K562 (cell line): ENCODE results near the gene RDH13. TPM values are rescaled to one million over a fixed set of nuclear protein-coding genes. Genes with fewer than 3 reads are reported as not detected.
"Not testable (repeated sequence)": the region's sequence is repeated elsewhere in the genome, so short reads cannot be mapped to it uniquely, and the experiment has no call there.

ENCODE experiments used
- ATAC-seq: fragments of 200-7000 bp; cut with Tn5 transposase; 3 replicates; pipeline ENCODE4 v1.9.1; 2020; ENCODE audit warnings: moderate library complexity
- BruUV-seq: library from RNA; stranded (reverse); fragments of 400-500 nt; replicated peaks from 2 replicates; lab custom pipeline; 2021; lab: Mats Ljungman, UMichigan
- CTCF ChIA-PET: fragments of 300-600 bp; formaldehyde crosslinking; extraction: SDS; loops from one replicate; lab custom pipeline; 2021; ENCODE audit warnings: low intra/inter-chr PET ratio; lab: Yijun Ruan, JAX
- POLR2A ChIA-PET: fragments of 300-600, 350-650 bp; sonication (Branson Sonifier 250); formaldehyde crosslinking; extraction: SDS; loops from one replicate; lab custom pipeline; 2021; ENCODE audit warnings: antibody characterized with exemption, inconsistent platforms; lab: Yijun Ruan, JAX
- DNase-seq, 4 experiments: peaks; one replicate each; pipeline versions ENCODE4 v3.0.0 to v3.0.0-alpha.2; 2011 to 2018; ENCODE audit warnings: low spot score in 3 of 4, mixed read lengths in 3 of 4; ENCODE audit errors: extremely low read depth in 1 of 4
- FAIRE-seq: peaks from 2 replicates; lab custom pipeline; 2011; peaks lifted over from hg19 to GRCh38; lab: Jason Lieb, UNC
- H2AFZ ChIP-seq: 2 replicates; pipeline ENCODE4 v1.6.0; 2011; ENCODE audit warnings: low read depth, low read length, control low read depth, inconsistent platforms
- H3K27ac ChIP-seq: fragments of 200-600 bp; 3 replicates; pipeline ENCODE4 v1.8.0; 2011; ENCODE audit warnings: low read depth, mild to moderate bottlenecking, control low read depth, inconsistent platforms, low read length, moderate library complexity, mixed read lengths; ENCODE audit errors: extremely low read depth
- H3K27me3 ChIP-seq, 2 experiments: fragments of 300-600 bp in 1 of 2; 2 replicates in 1 of 2; 3 replicates in 1 of 2; pipeline versions ENCODE4 v1.6.0 to v1.8.0; 2011; ENCODE audit warnings: inconsistent platforms in 2 of 2, low read length in 2 of 2, mild to moderate bottlenecking in 1 of 2, mixed read lengths in 1 of 2, moderate library complexity in 1 of 2; ENCODE audit not compliant: control insufficient read depth in 2 of 2, insufficient read depth in 2 of 2
- H3K36me3 ChIP-seq: fragments of 300-600 bp; 3 replicates; pipeline ENCODE4 v1.8.0; 2011; ENCODE audit warnings: mild to moderate bottlenecking, low read length, inconsistent platforms; ENCODE audit not compliant: control insufficient read depth, insufficient read depth
- H3K4me1 ChIP-seq, 2 experiments: fragments of 200-600 bp in 1 of 2; replicated peaks in 1 of 2; 2 replicates in 1 of 2; 3 replicates in 1 of 2; pipeline versions ENCODE4 v1.5.1 to v1.8.0; 2011; ENCODE audit warnings: inconsistent platforms in 2 of 2, low read length in 2 of 2, mild to moderate bottlenecking in 1 of 2, mixed read lengths in 1 of 2, moderate library complexity in 1 of 2; ENCODE audit not compliant: control insufficient read depth in 2 of 2, insufficient read depth in 2 of 2
- H3K4me2 ChIP-seq: 2 replicates; pipeline ENCODE4 v1.6.1; 2011; ENCODE audit warnings: low read length, control low read depth, inconsistent platforms, mixed read lengths; ENCODE audit not compliant: insufficient read depth
- H3K4me3 ChIP-seq: fragments of 200-600 bp; sonication (generic), shearing (Covaris generic); 2 replicates; pipeline ENCODE4 v1.5.1; 2016; ENCODE audit warnings: control low read depth, inconsistent platforms
- H3K79me2 ChIP-seq: fragments of 200-600 bp; 3 replicates; pipeline ENCODE4 v1.8.0; 2011; ENCODE audit warnings: low read length, inconsistent platforms; ENCODE audit not compliant: control insufficient read depth, insufficient read depth
- H3K9ac ChIP-seq, 2 experiments: 2 replicates each; pipeline versions ENCODE4 v1.6.0 to v1.6.1; 2011; ENCODE audit warnings: low read depth in 2 of 2, low read length in 2 of 2, control low read depth in 1 of 2, inconsistent platforms in 1 of 2, mild to moderate bottlenecking in 1 of 2, mixed read lengths in 1 of 2; ENCODE audit not compliant: insufficient read depth in 1 of 2
- H3K9me1 ChIP-seq: one replicate; pipeline ENCODE4 v1.6.0; 2011; ENCODE audit warnings: inconsistent platforms, mild to moderate bottlenecking, low read length, moderate library complexity; ENCODE audit not compliant: control insufficient read depth, insufficient read depth
- H3K9me3 ChIP-seq: replicated peaks from 2 replicates; pipeline ENCODE4 v1.5.1; 2011; ENCODE audit warnings: low read depth, low read length, inconsistent platforms; ENCODE audit not compliant: control insufficient read depth, insufficient read depth
- H4K20me1 ChIP-seq: replicated peaks from 2 replicates; pipeline ENCODE4 v1.6.1; 2011; ENCODE audit warnings: low read length, inconsistent platforms, mixed read lengths; ENCODE audit not compliant: control insufficient read depth, insufficient read depth
- ATF3 ChIP-seq, 2 experiments: fragments of 450-650 bp in 1 of 2; sonication (generic) in 1 of 2; formaldehyde crosslinking in 1 of 2; IDR thresholded peaks in 1 of 2; conservative IDR thresholded peaks in 1 of 2; 2 replicates each; pipeline versions ENCODE4 v1.6.1 to v1.8.1; 2016 to 2023; ENCODE audit warnings: mild to moderate bottlenecking in 2 of 2, moderate library complexity in 2 of 2, inconsistent platforms in 1 of 2, missing genetic modification reagents in 1 of 2
- WGBS: fragments of 100-300 bp; shearing (Covaris generic); methylation state at CpG from one replicate; pipeline ENCODE4 v1.1.6; 2016; ENCODE audit warnings: low coverage, mixed read lengths; ENCODE audit not compliant: insufficient coverage; ENCODE audit errors: missing lambda C conversion rate; 5-methylcytosine and 5-hydroxymethylcytosine counted together
- in situ Hi-C: fragments of 300-500 bp; cut with MboI; formaldehyde crosslinking; loops from 4 replicates; pipeline ENCODE4 v1.15.0; 2018; ENCODE audit warnings: inconsistent platforms, mixed read lengths
- intact Hi-C: fragments of 100-400 bp; cut with micrococcal nuclease; formaldehyde crosslinking; loops from 2 replicates; pipeline ENCODE4 v1.14.2; 2022
- polyA plus RNA-seq, 8 experiments: library from polyadenylated mRNA; depleted of rRNA in 4 of 8; stranded (reverse) in 5 of 8; unstranded in 3 of 8; fragments of >200 nt; fragmentation: Nextera tagmentation in 2 of 8; fragmentation: Illumina TruSeq in 1 of 8; extraction: Ambion mirVana in 2 of 8; extraction: Trizol in 1 of 8; gene quantifications; 2 replicates each; pipeline versions ENCODE4 v1.2.1 to v1.2.3, GENCODE V29; 2011 to 2014; ENCODE audit warnings: inconsistent platforms in 1 of 8, missing spikeins in 1 of 8
- total RNA-seq, 7 experiments: library from RNA; depleted of rRNA in 6 of 7; stranded (reverse); fragments of >200 nt in 6 of 7; fragmentation: Illumina TruSeq in 2 of 7; extraction: Trizol in 2 of 7; gene quantifications; 2 replicates each; pipeline versions ENCODE4 v1.2.1 to v1.2.3, GENCODE V29; 2011 to 2021; ENCODE audit warnings: low replicate concordance in 1 of 7
- TF ChIP-seq, protein P1 (sequence below), 2 experiments: fragments of 450-650 bp in 1 of 2; sonication (generic) in 1 of 2; formaldehyde crosslinking in 1 of 2; IDR thresholded peaks; 2 replicates each; pipeline versions ENCODE4 v1.7.1 to v1.9.0; 2016 to 2022; ENCODE audit warnings: inconsistent platforms in 1 of 2, mild to moderate bottlenecking in 1 of 2, missing genetic modification reagents in 1 of 2

The RDH13 gene
- total and polyA plus RNA-seq, 9 of the 15 experiments (the other 6 are each of a cell fraction or from before 2014, with no cell fraction given): 7.5 to 70.3 (median 39.5) TPM

GRCh38 chr19:55065516-55065915 is 2.6 kb upstream of the RDH13 start:
- Histone ChIP-seq H3K79me2 (peaks cover 24% of the 10 kb centered on the region), H3K36me3 (peaks cover 11% of the 10 kb centered on the region; the same call in 1 of the 3 replicates), H3K4me1 (peaks cover 15 to 24% of the 10 kb centered on the region in 2 experiments; a peak in 4 of 5 replicates)
- H3K27ac ChIP-seq; BruUV-seq; intact Hi-C loops; CTCF ChIA-PET; H3K27me3 ChIP-seq; POLR2A ChIA-PET; H4K20me1 ChIP-seq; H3K4me2 ChIP-seq; ATAC-seq; DNase-seq; H3K9me1 ChIP-seq; H3K9me3 ChIP-seq; H3K4me3 ChIP-seq; H3K9ac ChIP-seq; in situ Hi-C loops; FAIRE-seq; H2AFZ ChIP-seq; TF ChIP-seq ATF3 (CRISPR knock-in tag; conservative IDR thresholded peaks at IDR 0.05): not testable (repeated sequence)
- 44% methylated on average over 9 of the region's 9 CpGs for WGBS
- TF ChIP-seq, protein P1, sequence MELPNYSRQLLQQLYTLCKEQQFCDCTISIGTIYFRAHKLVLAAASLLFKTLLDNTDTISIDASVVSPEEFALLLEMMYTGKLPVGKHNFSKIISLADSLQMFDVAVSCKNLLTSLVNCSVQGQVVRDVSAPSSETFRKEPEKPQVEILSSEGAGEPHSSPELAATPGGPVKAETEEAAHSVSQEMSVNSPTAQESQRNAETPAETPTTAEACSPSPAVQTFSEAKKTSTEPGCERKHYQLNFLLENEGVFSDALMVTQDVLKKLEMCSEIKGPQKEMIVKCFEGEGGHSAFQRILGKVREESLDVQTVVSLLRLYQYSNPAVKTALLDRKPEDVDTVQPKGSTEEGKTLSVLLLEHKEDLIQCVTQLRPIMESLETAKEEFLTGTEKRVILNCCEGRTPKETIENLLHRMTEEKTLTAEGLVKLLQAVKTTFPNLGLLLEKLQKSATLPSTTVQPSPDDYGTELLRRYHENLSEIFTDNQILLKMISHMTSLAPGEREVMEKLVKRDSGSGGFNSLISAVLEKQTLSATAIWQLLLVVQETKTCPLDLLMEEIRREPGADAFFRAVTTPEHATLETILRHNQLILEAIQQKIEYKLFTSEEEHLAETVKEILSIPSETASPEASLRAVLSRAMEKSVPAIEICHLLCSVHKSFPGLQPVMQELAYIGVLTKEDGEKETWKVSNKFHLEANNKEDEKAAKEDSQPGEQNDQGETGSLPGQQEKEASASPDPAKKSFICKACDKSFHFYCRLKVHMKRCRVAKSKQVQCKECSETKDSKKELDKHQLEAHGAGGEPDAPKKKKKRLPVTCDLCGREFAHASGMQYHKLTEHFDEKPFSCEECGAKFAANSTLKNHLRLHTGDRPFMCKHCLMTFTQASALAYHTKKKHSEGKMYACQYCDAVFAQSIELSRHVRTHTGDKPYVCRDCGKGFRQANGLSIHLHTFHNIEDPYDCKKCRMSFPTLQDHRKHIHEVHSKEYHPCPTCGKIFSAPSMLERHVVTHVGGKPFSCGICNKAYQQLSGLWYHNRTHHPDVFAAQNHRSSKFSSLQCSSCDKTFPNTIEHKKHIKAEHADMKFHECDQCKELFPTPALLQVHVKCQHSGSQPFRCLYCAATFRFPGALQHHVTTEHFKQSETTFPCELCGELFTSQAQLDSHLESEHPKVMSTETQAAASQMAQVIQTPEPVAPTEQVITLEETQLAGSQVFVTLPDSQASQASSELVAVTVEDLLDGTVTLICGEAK (IDR thresholded peaks at IDR 0.05): peak; percentile 93
- TF ChIP-seq, protein P1 (CRISPR knock-in tag; IDR thresholded peaks at IDR 0.05): peak; percentile 88
- peak; percentile 38; the same call in 1 of the 2 replicates for TF ChIP-seq ATF3 (IDR thresholded peaks at IDR 0.05)
